Raji (cell line): ENCODE data around the gene EEF1AKMT4.

ENCODE experiments used
- POLR2A ChIP-seq: IDR thresholded peaks from 2 replicates; pipeline ENCODE4 v1.6.1; 2011; ENCODE audit warnings: low read depth, low read length, control low read depth; ENCODE audit not compliant: insufficient read depth

EEF1AKMT4 gene

DNA sequence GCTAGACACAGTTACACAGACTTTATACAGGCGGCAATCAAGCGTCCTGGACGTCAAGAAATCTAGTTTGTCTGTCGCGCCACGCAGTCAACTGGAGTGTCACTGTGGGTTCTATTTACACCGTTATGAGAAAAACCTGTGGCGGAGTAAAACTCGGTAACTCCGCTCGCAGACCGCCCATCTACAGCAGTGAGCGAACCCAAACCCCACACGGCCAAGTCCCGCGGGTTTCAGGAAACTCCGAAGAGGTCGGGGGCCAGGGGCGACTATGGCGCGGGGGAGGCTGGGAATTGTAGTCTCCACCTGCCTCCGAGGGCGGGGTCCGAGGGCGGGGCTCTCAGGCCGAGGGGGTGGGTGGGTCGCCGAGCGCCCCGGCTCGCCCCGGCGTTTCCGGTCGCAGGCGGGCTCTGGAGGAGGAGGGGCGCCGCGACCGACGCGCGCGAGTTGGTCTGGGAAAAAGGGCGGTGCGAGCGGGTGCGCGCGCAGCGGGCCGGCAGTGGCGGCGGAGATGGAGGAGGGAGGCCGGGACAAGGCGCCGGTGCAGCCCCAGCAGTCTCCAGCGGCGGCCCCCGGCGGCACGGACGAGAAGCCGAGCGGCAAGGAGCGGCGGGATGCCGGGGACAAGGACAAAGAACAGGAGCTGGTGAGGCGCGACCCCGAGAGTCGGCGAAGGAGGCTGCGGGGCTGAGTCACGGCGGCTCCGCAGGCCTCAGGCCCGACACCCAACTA, 49.5 kb downstream of the EEF1AKMT4 start, which contains the start of gene PSMD2:
Gene PSMD2, plus strand, starts transcription at position 483 of the 729 bp plus-strand sequence. Its CDS starts 26 bp downstream, at position 509.
- TF ChIP-seq POLR2A = peak; percentile 83

DNA sequence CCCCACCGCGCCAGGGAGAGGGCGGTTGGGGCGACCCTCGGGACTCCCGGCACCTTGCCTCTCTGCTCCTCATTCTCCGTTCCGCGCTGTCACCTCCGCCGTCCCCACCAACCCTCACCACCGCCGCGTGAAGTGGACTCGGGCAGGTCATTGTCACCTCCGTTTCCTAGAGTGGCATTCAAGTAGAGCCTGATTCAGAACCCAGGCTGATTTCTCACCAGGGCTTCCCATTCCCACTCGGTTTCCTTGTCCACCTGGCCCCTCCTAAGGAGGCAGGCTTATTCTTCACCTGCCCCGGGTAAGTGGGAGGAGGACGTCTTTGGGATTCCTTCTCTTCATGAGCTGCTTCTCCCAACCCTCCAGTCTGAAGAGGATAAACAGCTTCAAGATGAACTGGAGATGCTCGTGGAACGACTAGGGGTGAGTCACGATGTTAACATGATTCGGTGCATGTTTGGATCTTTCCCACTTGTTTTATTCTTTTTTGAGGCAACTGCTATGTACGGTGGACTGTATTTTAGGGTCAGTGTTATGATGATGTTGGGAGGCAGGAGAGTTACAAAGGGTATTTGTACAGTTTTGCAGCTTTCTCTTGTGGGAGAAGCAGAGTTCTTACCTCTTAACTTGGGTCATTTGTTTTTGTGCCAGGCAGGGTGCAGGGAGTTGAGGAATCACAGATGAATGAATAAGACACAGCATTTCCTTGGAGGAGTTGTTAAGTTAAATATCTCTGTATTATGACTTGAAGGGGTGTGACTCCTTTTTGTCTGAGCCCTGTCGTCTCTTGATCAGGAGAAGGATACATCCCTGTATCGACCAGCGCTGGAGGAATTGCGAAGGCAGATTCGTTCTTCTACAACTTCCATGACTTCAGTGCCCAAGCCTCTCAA, 50.3 kb downstream of the EEF1AKMT4 start:
- TF ChIP-seq POLR2A = no peak

DNA sequence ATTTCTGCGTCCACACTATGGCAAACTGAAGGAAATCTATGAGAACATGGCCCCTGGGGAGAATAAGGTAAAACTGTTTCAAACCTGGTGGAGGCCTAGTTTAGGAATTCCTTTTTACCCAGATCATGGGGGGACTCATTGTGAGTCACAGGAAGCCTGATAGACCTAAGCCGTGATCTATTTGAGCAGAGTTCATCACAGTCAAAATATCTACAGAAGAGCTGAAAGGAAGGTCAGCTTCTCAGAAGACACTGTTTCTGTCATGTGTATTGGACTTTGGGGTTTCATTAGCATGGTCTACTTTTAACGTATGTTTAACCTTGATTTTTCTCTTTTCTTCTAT, 50.9 kb downstream of the EEF1AKMT4 start:
- no peak for TF ChIP-seq POLR2A

DNA sequence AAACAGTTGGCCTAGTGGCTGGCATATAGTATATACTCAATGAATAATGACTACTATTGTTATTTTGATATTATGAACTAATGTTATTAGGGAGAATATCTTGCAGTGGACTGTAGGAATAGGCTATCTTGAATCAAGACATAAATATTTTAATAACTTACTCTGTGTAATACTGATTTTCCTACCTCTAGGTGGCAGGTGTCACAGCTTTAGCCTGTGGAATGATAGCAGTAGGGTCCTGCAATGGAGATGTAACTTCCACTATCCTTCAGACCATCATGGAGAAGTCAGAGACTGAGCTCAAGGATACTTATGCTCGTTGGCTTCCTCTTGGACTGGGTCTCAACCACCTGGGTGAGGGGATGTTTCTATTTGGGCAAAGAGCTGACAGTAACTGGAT, 56.1 kb downstream of the EEF1AKMT4 start:
- TF ChIP-seq POLR2A = no peak

DNA sequence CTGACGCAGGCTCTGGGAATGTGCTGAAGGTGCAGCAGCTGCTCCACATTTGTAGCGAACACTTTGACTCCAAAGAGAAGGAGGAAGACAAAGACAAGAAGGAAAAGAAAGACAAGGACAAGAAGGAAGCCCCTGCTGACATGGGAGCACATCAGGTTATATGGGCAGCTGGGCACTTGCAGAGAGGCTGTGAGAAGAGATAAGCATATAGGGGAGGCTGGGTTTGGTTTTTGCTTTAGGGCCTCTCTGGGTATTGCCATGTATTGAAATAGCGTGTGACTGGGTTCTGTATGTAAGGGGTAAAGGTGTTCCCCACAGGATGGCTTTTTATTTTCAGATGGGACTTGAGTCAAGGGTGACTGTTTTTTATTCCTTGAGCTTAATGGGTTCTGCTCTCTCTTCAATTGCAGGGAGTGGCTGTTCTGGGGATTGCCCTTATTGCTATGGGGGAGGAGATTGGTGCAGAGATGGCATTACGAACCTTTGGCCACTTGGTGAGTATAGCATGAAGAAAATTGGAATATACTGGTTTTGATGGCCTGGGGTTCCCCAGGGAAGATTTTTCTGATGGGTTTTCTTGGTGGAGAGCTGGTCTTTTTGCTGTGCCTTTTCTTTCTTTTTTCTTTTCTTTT, 57.0 kb downstream of the EEF1AKMT4 start:
- TF ChIP-seq POLR2A = no peak

DNA sequence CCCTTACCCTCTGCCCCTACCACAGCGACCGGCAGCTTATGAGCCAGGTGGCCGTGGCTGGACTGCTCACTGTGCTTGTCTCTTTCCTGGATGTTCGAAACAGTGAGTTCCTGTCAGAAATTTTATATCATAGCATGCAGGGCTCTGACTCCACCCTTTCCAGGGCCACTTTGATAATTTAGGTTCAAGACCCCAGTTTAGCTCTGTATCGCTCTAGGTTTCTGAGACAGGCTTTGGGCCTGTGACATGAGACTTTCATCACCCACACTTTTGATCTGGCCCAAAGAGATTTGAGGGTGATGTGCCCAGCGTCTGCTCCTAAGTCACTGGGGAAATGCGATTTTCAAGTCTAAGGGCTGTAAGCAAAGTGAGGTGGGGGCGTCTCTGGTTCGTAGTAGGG, 58.4 kb downstream of the EEF1AKMT4 start:
- TF ChIP-seq POLR2A = no peak
